ENCODE results near the gene FOXF2.
"Not testable (repeated sequence)": the region's sequence is repeated elsewhere in the genome, so short reads cannot be mapped to it uniquely, and the experiment has no call there.

Gene FOXF2

DNA sequence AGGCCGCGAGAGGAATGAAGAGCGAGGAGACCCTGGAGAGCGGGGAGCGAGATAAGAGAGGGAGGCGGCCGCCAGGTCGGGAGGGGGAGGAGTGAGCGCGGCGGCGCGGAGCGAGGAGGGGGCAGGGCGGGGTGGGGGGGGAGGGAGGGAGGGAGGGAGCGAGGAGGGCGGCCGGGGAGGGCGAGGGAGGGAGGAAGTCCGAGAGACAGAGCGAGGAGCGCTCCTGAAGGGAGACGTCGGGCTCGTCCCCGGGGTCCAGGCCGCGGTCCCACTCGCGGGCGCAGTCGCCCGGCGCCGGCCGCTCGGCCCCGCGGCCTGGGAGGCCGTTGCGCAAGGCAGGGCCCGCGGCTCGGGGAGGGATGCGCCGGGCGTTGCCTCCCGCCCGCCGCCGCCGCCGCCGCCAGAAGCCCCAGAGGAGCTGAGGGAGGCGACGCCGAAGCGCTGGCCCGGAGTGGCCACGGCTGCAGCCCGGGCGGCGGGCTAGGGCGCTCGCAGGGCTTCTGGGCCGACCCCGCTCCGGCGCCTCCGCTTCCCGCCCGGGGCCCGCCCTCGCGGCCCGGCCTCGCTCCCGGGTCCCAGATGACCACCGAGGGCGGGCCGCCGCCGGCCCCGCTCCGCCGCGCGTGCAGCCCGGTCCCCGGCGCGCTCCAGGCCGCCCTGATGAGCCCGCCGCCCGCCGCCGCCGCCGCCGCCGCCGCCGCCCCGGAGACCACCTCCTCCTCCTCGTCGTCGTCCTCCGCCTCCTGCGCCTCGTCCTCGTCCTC is at the start of gene FOXF2:
Gene FOXF2 (plus strand): TSS at position 208 of the 764 bp plus-strand sequence. CDS start 372 bp downstream, at position 580.
- no peak for DNase-seq (ENCODE audit: low read depth in 2 of 2)

- DNase-seq (ENCODE audit: low read depth in 2 of 2), result no peak
These were observed 43.3 kb upstream of the FOXF2 start for GRCh38 chr6:1346101-1346500.

DNA sequence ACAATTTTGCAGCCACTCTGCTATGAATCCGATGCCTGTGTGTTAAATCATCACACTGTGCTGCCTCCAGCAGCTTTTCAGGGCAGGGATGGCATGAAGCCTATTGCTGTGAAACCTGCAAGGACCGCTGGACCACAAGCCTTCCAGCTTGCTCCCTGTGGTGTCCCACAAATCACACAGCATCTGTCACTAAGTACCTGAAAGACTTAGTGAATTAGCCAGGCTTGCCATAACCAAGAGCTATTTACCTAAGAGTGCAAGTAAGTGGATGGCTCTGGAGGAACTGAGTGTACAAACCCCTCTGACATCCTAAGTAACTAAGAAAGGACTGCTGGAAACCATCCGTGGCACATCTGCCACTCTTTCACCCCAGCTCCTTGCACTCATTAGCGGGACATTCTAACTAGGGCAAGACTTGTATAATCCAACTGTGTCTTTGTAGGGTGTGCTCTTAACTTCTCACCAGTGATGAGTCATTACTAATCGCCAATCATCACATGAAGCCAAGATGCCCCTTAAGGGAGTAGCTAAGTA is 42.8 kb upstream of the FOXF2 start:
- DNase-seq (ENCODE audit: low read depth in 2 of 2), result no peak

DNA sequence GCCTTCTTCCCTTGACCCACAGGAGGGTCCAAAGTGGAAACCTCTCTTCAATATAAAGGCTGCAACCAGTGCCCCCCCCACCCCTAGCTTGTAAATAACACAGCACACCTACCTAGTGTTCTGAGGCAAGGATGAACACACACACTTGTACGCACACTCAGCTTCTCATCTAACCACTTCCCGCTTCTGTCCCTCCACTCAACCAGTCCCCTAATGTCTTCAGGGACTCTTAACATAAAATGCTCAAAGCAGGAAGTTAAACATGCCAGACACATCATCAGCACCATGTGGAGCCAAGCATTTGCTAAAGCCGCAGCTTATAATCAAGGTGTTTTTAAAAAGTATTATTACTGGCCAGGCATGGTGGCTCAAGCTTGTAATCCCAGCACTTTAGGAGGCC is 42.2 kb upstream of the FOXF2 start:
- DNase-seq (ENCODE audit: low read depth in 2 of 2), result no peak

- no peak for DNase-seq (ENCODE audit: low read depth in 2 of 2)
These were observed 40.7 kb upstream of the FOXF2 start for GRCh38 chr6:1348675-1349074.

GRCh38 chr6:1349655-1350054 is 39.7 kb upstream of the FOXF2 start:
- no peak for DNase-seq (ENCODE audit: low read depth in 2 of 2)

- DNase-seq (ENCODE audit: low read depth in 2 of 2), result no peak
These were observed 37.9 kb upstream of the FOXF2 start for GRCh38 chr6:1351381-1352008.

GRCh38 chr6:1355068-1355467 is 34.3 kb upstream of the FOXF2 start:
- DNase-seq (ENCODE audit: low read depth in 2 of 2), result not testable (repeated sequence)

DNA sequence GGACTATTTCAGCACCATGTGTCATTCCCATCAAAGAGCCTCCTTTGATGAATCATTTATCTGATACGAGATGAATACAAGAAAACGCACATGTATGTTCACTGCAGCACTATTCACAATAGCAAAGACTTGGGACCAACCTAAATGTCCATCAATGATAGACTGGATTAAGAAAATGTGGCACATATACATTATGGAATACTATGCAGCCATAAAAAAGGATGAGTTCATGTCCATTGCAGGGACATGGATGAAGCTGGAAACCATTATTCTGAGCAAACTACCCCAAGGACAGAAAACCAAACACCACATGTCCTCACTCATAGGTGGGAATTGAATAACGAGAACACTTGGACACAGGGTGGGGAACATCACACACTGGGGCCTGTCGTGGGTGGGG is 27.7 kb upstream of the FOXF2 start:
- not testable (repeated sequence) for DNase-seq (ENCODE audit: low read depth in 2 of 2)

- DNase-seq (ENCODE audit: low read depth in 2 of 2), result no peak
These were observed 26.7 kb upstream of the FOXF2 start for GRCh38 chr6:1362643-1363042.

DNA sequence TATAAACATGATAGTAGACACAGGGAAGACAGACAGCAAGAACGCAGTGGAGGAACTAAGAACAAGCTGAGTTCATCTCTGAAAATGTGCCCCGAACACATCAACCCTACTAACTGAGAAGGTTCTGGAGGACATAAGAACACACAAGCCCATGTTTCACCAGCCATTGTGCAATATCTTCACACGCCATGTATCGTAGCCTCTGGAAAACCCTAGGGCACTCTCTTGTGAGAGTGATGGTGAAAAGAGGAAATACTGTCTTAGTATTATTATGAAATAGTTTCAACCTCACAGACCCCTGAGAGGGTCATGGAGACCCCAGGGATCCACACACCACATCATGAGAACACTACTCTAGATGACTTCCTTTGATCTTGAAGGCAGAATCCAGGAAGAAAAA is 26.1 kb upstream of the FOXF2 start:
- no peak for DNase-seq (ENCODE audit: low read depth in 2 of 2)

- peak in 1 of 2 experiments; percentile 15 for DNase-seq (ENCODE audit: low read depth in 2 of 2)
These were observed 25.4 kb upstream of the FOXF2 start for GRCh38 chr6:1363729-1364572.

GRCh38 chr6:1364791-1365190 is 24.6 kb upstream of the FOXF2 start:
- no peak for DNase-seq (ENCODE audit: low read depth in 2 of 2)

GRCh38 chr6:1365686-1366085 is 23.7 kb upstream of the FOXF2 start:
- no peak for DNase-seq (ENCODE audit: low read depth in 2 of 2)

- no peak for DNase-seq (ENCODE audit: low read depth in 2 of 2)
These were observed 21.6 kb upstream of the FOXF2 start for GRCh38 chr6:1367771-1368170.

GRCh38 chr6:1368940-1369339 is 20.4 kb upstream of the FOXF2 start:
- no peak for DNase-seq (ENCODE audit: low read depth in 2 of 2)

DNA sequence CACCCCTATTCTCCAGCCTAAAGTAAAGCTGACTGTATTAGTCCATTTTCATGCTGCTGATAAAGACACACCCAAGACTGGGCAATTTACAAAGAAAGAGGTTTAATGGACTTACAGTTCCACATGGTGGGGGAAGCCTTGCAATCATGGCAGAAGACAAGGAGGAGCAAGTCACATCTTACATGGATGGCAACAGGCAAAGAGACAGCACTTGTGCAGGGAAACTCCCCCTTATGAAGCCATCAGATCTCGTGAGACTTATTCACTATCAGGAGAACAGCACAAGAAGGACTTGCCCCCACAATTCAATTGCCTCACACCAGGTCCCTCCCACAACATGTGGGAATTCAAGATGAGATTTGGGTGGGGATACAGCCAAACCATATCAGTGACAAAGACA is 19.7 kb upstream of the FOXF2 start:
- DNase-seq (ENCODE audit: low read depth in 2 of 2), result not testable (repeated sequence)

DNA sequence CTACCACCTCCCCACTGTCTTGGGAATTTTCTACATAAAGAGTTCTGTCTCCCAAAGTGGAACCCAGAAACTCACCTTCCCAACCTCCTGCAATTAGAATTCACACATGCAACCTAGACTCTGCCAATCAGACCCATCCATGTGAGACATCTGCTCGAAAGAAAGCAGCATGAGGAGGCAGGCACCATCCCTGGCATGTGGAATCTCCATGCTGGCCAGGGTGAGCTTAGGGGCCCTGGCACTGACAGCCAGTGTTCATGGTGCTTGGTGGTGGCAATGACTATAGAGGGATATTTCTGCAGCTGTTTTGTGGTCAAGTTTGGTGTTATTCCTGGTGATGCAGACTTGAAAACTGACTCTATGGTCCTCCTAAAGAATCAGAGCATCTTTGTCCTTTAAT is 17.4 kb upstream of the FOXF2 start:
- no peak for DNase-seq (ENCODE audit: low read depth in 2 of 2)

- no peak for DNase-seq (ENCODE audit: low read depth in 2 of 2)
These were observed 16.7 kb upstream of the FOXF2 start for GRCh38 chr6:1372690-1373089.

- DNase-seq (ENCODE audit: low read depth in 2 of 2), result no peak
These were observed 12.7 kb upstream of the FOXF2 start for GRCh38 chr6:1376653-1377052.

- DNase-seq (ENCODE audit: low read depth in 2 of 2), result no peak
These were observed 11.8 kb upstream of the FOXF2 start for GRCh38 chr6:1377526-1377925.

Measured in fibroblast of skin of left biceps (primary cell).